ENCODE results near the gene GGTA1. TPM values are rescaled to one million over a fixed set of nuclear protein-coding genes. Genes with fewer than 3 reads are reported as not detected.

GGTA1 gene
- total RNA-seq: 0.69 TPM
- polyA plus RNA-seq: not detected

- Histone ChIP-seq H3K4me3 (ENCODE audit: low read depth, low read length) (no peak within 1 kb of the TSS), H3K9me3 (ENCODE audit: control insufficient read depth in 2 of 2, low read length in 2 of 2) (peaks cover 0 to 3% of the 10 kb centered on the region in 2 experiments), H3K27ac (ENCODE audit: insufficient read depth, low read length, poor library complexity, severe bottlenecking) (no peak within 1 kb of the TSS), H3K36me3 (ENCODE audit: control insufficient read depth, insufficient read depth, low read length) (no peaks in the 10 kb centered on the region), H3K27me3 (ENCODE audit: control insufficient read depth, insufficient read depth, low read length) (peaks cover 16% of the 10 kb centered on the region), H3K4me1 (ENCODE audit: control insufficient read depth, insufficient read depth, low read length, poor library complexity, severe bottlenecking) (peaks cover 16% of the 10 kb centered on the region)
- peaks cover 0 to 8% (median 2%) of the 10 kb centered on the region in 7 donors for H3K9me3 Mint-ChIP-seq
- no peak within 1 kb of the TSS for H3K27ac Mint-ChIP-seq
- peaks cover 69% of the 10 kb centered on the region for H3K27me3 Mint-ChIP-seq
- DNase-seq (no peak), ATAC-seq (ENCODE audit: low read depth in 2 of 2) (no peak)
- peak within 1 kb of the TSS in 2 of 4 donors; percentile 74 for H3K4me3 Mint-ChIP-seq
- H3K4me1 Mint-ChIP-seq: peaks cover 0 to 24% (median 8%) of the 10 kb centered on the region in 4 donors
- H3K36me3 Mint-ChIP-seq: no peaks in the 10 kb centered on the region
These were observed at the start of gene GGTA1 for GRCh38 chr9:121499427-121500164. Gene GGTA1, minus strand, starts transcription at chr9:121499844. Its CDS starts 31,922 bp downstream, at chr9:121467922.

GRCh38 chr9:121548666-121549065 is 49.0 kb upstream of the GGTA1 start:
- H3K27ac Mint-ChIP-seq: no peak overlapping the region
- Histone ChIP-seq H3K27ac (ENCODE audit: insufficient read depth, low read length, poor library complexity, severe bottlenecking) (no peak overlapping the region), H3K9me3 (ENCODE audit: control insufficient read depth in 2 of 2, low read length in 2 of 2) (no peaks in the 10 kb centered on the region), H3K36me3 (ENCODE audit: control insufficient read depth, insufficient read depth, low read length) (no peaks in the 10 kb centered on the region), H3K27me3 (ENCODE audit: control insufficient read depth, insufficient read depth, low read length) (no peaks in the 10 kb centered on the region), H3K4me3 (ENCODE audit: low read depth, low read length) (no peak overlapping the region), H3K4me1 (ENCODE audit: control insufficient read depth, insufficient read depth, low read length, poor library complexity, severe bottlenecking) (peaks cover 9% of the 10 kb centered on the region)
- no peak overlapping the region for H3K4me3 Mint-ChIP-seq
- peaks cover 35% of the 10 kb centered on the region for H3K27me3 Mint-ChIP-seq
- DNase-seq: no peak
- peaks cover 0 to 2% (median 0%) of the 10 kb centered on the region in 7 donors for H3K9me3 Mint-ChIP-seq
- no peak for ATAC-seq (ENCODE audit: low read depth in 2 of 2)
- H3K36me3 Mint-ChIP-seq: peaks cover 3% of the 10 kb centered on the region
- H3K4me1 Mint-ChIP-seq: peaks cover 0 to 14% (median 1%) of the 10 kb centered on the region in 4 donors

- ATAC-seq (ENCODE audit: low read depth in 2 of 2): peak; percentile 36 to 62
- peaks cover 24% of the 10 kb centered on the region for H3K27me3 Mint-ChIP-seq
- no peaks in the 10 kb centered on the region for H3K27me3 ChIP-seq (ENCODE audit: control insufficient read depth, insufficient read depth, low read length)
These were observed 46.3 kb upstream of the GGTA1 start for GRCh38 chr9:121545875-121546423.

GRCh38 chr9:121545150-121545874 is 45.7 kb upstream of the GGTA1 start:
- ATAC-seq (ENCODE audit: low read depth in 2 of 2) (no peak), DNase-seq (no peak)
- Histone ChIP-seq H3K9me3 (ENCODE audit: control insufficient read depth in 2 of 2, low read length in 2 of 2) (no peaks in the 10 kb centered on the region), H3K4me3 (ENCODE audit: low read depth, low read length) (no peak overlapping the region), H3K27me3 (ENCODE audit: control insufficient read depth, insufficient read depth, low read length) (no peaks in the 10 kb centered on the region), H3K27ac (ENCODE audit: insufficient read depth, low read length, poor library complexity, severe bottlenecking) (no peak overlapping the region), H3K36me3 (ENCODE audit: control insufficient read depth, insufficient read depth, low read length) (no peaks in the 10 kb centered on the region), H3K4me1 (ENCODE audit: control insufficient read depth, insufficient read depth, low read length, poor library complexity, severe bottlenecking) (peaks cover 6% of the 10 kb centered on the region)
- peaks cover 0 to 5% (median 0%) of the 10 kb centered on the region in 4 donors for H3K4me1 Mint-ChIP-seq
- H3K36me3 Mint-ChIP-seq: no peaks in the 10 kb centered on the region
- no peak overlapping the region for H3K4me3 Mint-ChIP-seq
- peaks cover 0 to 1% (median 0%) of the 10 kb centered on the region in 7 donors for H3K9me3 Mint-ChIP-seq
- peaks cover 24% of the 10 kb centered on the region for H3K27me3 Mint-ChIP-seq
- no peak overlapping the region for H3K27ac Mint-ChIP-seq

More at GRCh38 chr9:121545875-121546423, 46.3 kb upstream of the GGTA1 start:
- no peak overlapping the region for H3K4me3 Mint-ChIP-seq
- no peaks in the 10 kb centered on the region for H3K9me3 ChIP-seq (ENCODE audit: control insufficient read depth in 2 of 2, low read length in 2 of 2)
- no peak overlapping the region for H3K4me3 ChIP-seq (ENCODE audit: low read depth, low read length)
- DNase-seq: peak; percentile 20 to 67 (median 42)
- H3K36me3 ChIP-seq (ENCODE audit: control insufficient read depth, insufficient read depth, low read length): no peaks in the 10 kb centered on the region
- H3K4me1 ChIP-seq (ENCODE audit: control insufficient read depth, insufficient read depth, low read length, poor library complexity, severe bottlenecking): peaks cover 9% of the 10 kb centered on the region
- peaks cover 0 to 1% (median 0%) of the 10 kb centered on the region in 7 donors for H3K9me3 Mint-ChIP-seq
- H3K27ac Mint-ChIP-seq: no peak overlapping the region
- H3K36me3 Mint-ChIP-seq: peaks cover 1% of the 10 kb centered on the region
- H3K27ac ChIP-seq (ENCODE audit: insufficient read depth, low read length, poor library complexity, severe bottlenecking): no peak overlapping the region
- peaks cover 0 to 8% (median 0%) of the 10 kb centered on the region in 4 donors for H3K4me1 Mint-ChIP-seq

GRCh38 chr9:121542025-121542424 is 42.4 kb upstream of the GGTA1 start:
- no peaks in the 10 kb centered on the region for H3K36me3 Mint-ChIP-seq
- H3K9me3 Mint-ChIP-seq: peaks cover 0 to under 1% (median 0%) of the 10 kb centered on the region in 7 donors
- ATAC-seq (ENCODE audit: low read depth in 2 of 2): no peak
- Histone ChIP-seq H3K27ac (ENCODE audit: insufficient read depth, low read length, poor library complexity, severe bottlenecking) (no peak overlapping the region), H3K4me3 (ENCODE audit: low read depth, low read length) (no peak overlapping the region), H3K9me3 (ENCODE audit: control insufficient read depth in 2 of 2, low read length in 2 of 2) (no peaks in the 10 kb centered on the region), H3K27me3 (ENCODE audit: control insufficient read depth, insufficient read depth, low read length) (no peaks in the 10 kb centered on the region), H3K4me1 (ENCODE audit: control insufficient read depth, insufficient read depth, low read length, poor library complexity, severe bottlenecking) (peaks cover 6% of the 10 kb centered on the region), H3K36me3 (ENCODE audit: control insufficient read depth, insufficient read depth, low read length) (no peaks in the 10 kb centered on the region)
- DNase-seq: no peak
- H3K4me1 Mint-ChIP-seq: peaks cover 0 to 3% (median 0%) of the 10 kb centered on the region in 4 donors
- no peak overlapping the region for H3K4me3 Mint-ChIP-seq
- H3K27me3 Mint-ChIP-seq: peaks cover 16% of the 10 kb centered on the region
- no peak overlapping the region for H3K27ac Mint-ChIP-seq

GRCh38 chr9:121541256-121541655 is 41.6 kb upstream of the GGTA1 start:
- no peak overlapping the region for H3K4me3 ChIP-seq (ENCODE audit: low read depth, low read length)

GRCh38 chr9:121538221-121538620 is 38.6 kb upstream of the GGTA1 start:
- H3K4me1 Mint-ChIP-seq: no peaks in the 10 kb centered on the region
- Histone ChIP-seq H3K27ac (ENCODE audit: insufficient read depth, low read length, poor library complexity, severe bottlenecking) (no peak overlapping the region), H3K27me3 (ENCODE audit: control insufficient read depth, insufficient read depth, low read length) (no peaks in the 10 kb centered on the region), H3K36me3 (ENCODE audit: control insufficient read depth, insufficient read depth, low read length) (no peaks in the 10 kb centered on the region), H3K4me1 (ENCODE audit: control insufficient read depth, insufficient read depth, low read length, poor library complexity, severe bottlenecking) (no peaks in the 10 kb centered on the region), H3K9me3 (ENCODE audit: control insufficient read depth in 2 of 2, low read length in 2 of 2) (no peaks in the 10 kb centered on the region), H3K4me3 (ENCODE audit: low read depth, low read length) (no peak overlapping the region)
- H3K27ac Mint-ChIP-seq: no peak overlapping the region
- H3K4me3 Mint-ChIP-seq: no peak overlapping the region
- DNase-seq (no peak), ATAC-seq (ENCODE audit: low read depth in 2 of 2) (no peak)
- peaks cover 0 to 2% (median 0%) of the 10 kb centered on the region in 7 donors for H3K9me3 Mint-ChIP-seq
- H3K36me3 Mint-ChIP-seq: no peaks in the 10 kb centered on the region
- peaks cover under 1% of the 10 kb centered on the region for H3K27me3 Mint-ChIP-seq

More at GRCh38 chr9:121541256-121541655, 41.6 kb upstream of the GGTA1 start:
- no peaks in the 10 kb centered on the region for H3K36me3 Mint-ChIP-seq
- DNase-seq: no peak
- H3K4me3 Mint-ChIP-seq: no peak overlapping the region
- no peak for ATAC-seq (ENCODE audit: low read depth in 2 of 2)
- no peaks in the 10 kb centered on the region for H3K9me3 ChIP-seq (ENCODE audit: control insufficient read depth in 2 of 2, low read length in 2 of 2)
- peaks cover 10% of the 10 kb centered on the region for H3K27me3 Mint-ChIP-seq
- no peak overlapping the region for H3K27ac ChIP-seq (ENCODE audit: insufficient read depth, low read length, poor library complexity, severe bottlenecking)
- no peaks in the 10 kb centered on the region for H3K27me3 ChIP-seq (ENCODE audit: control insufficient read depth, insufficient read depth, low read length)
- no peaks in the 10 kb centered on the region for H3K36me3 ChIP-seq (ENCODE audit: control insufficient read depth, insufficient read depth, low read length)
- H3K27ac Mint-ChIP-seq: no peak overlapping the region
- H3K4me1 Mint-ChIP-seq: peaks cover 0 to 3% (median 0%) of the 10 kb centered on the region in 4 donors
- no peaks in the 10 kb centered on the region for H3K9me3 Mint-ChIP-seq
- peaks cover 6% of the 10 kb centered on the region for H3K4me1 ChIP-seq (ENCODE audit: control insufficient read depth, insufficient read depth, low read length, poor library complexity, severe bottlenecking)

Measured in CD4-positive, CD25-positive, alpha-beta regulatory T cell (primary cell).